Lower lobe of right lung (tissue), 2 donors: ENCODE data around the gene SCRT2. TPM values are rescaled to one million over a fixed set of nuclear protein-coding genes. Genes with fewer than 3 reads are reported as not detected.

ENCODE experiments used
- ATAC-seq, 2 donors: fragments of 200-7000 bp; cut with Tn5 transposase; one replicate each; pipeline ENCODE4 v1.9.1; 2020 to 2022; ENCODE audit warnings: mild to moderate bottlenecking in 2 of 2, moderate library complexity in 2 of 2
- DNase-seq: peaks from one replicate; pipeline ENCODE4 v3.0.0-alpha.2; 2020
- H3K27ac ChIP-seq: fragments of 200-600 bp; one replicate; pipeline ENCODE4 v1.8.0; 2022
- H3K27me3 ChIP-seq: fragments of 200-600 bp; one replicate; pipeline ENCODE4 v1.8.0; 2022; ENCODE audit warnings: low read depth
- H3K36me3 ChIP-seq: fragments of 200-600 bp; one replicate; pipeline ENCODE4 v1.8.0; 2022; ENCODE audit warnings: mild to moderate bottlenecking
- H3K4me1 ChIP-seq: fragments of 200-600 bp; one replicate; pipeline ENCODE4 v1.8.0; 2022
- H3K4me3 ChIP-seq: fragments of 200-600 bp; one replicate; pipeline ENCODE4 v1.8.0; 2022; ENCODE audit warnings: mild to moderate bottlenecking
- H3K9me3 ChIP-seq: fragments of 200-600 bp; one replicate; pipeline ENCODE4 v1.8.0; 2022
- intact Hi-C: fragments of 100-400 bp; cut with DNase I; formaldehyde crosslinking; loops from one replicate; pipeline ENCODE4 v1.11.0; 2022
- total RNA-seq: library from RNA; stranded (reverse); fragmentation: NEBNext Ultra II Directional; extraction: Animal tissue kit (Norgen Biotek cat#: 25700); gene quantifications from one replicate; pipeline ENCODE4 v1.2.1, GENCODE V29; 2021
- TF ChIP-seq, protein P1 (sequence below): fragments of 200-600 bp; IDR thresholded peaks from one replicate; pipeline ENCODE4 v1.8.0; 2022; ENCODE audit warnings: antibody characterized with exemption, mild to moderate bottlenecking
- donor health status: DM: no; HTN: yes; CAD: no; lungs with severe emphysema.

Gene SCRT2
- total RNA-seq, 1 donor from 2014 or later = not detected

DNA sequence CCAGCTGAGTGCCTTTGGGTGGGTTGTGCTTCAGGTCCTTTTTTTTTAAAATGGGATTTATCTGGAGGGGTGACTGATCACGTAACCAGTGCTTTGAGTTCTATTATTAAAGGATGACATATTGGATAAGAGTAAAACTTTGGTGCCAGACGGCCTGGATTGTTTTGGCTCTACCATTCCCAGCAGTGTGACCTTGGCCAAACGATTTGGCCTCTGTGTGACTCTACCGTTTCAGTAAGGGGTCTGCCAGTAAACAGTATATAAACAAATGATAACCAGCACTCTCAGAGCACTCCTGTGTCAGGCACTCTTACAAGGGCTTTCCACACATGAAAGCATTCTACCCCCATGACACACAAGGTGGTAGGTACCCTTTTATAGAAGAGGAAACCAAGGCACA, 8.7 kb downstream of the SCRT2 start:
- Histone ChIP-seq H3K27ac (no peak overlapping the region), H3K4me1 (peaks cover 5% of the 10 kb centered on the region), H3K9me3 (no peaks in the 10 kb centered on the region), H3K27me3 (peaks cover 88% of the 10 kb centered on the region), H3K36me3 (no peaks in the 10 kb centered on the region), H3K4me3 (no peak overlapping the region)
- ATAC-seq (no peak), DNase-seq (no peak)
- intact Hi-C loops = no loop called here
- TF ChIP-seq, protein P1, sequence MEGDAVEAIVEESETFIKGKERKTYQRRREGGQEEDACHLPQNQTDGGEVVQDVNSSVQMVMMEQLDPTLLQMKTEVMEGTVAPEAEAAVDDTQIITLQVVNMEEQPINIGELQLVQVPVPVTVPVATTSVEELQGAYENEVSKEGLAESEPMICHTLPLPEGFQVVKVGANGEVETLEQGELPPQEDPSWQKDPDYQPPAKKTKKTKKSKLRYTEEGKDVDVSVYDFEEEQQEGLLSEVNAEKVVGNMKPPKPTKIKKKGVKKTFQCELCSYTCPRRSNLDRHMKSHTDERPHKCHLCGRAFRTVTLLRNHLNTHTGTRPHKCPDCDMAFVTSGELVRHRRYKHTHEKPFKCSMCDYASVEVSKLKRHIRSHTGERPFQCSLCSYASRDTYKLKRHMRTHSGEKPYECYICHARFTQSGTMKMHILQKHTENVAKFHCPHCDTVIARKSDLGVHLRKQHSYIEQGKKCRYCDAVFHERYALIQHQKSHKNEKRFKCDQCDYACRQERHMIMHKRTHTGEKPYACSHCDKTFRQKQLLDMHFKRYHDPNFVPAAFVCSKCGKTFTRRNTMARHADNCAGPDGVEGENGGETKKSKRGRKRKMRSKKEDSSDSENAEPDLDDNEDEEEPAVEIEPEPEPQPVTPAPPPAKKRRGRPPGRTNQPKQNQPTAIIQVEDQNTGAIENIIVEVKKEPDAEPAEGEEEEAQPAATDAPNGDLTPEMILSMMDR = no peak

- TF ChIP-seq, protein P1 = no peak
- DNase-seq (no peak), ATAC-seq (no peak)
- Histone ChIP-seq H3K36me3 (no peaks in the 10 kb centered on the region), H3K4me1 (peaks cover 10% of the 10 kb centered on the region), H3K9me3 (no peaks in the 10 kb centered on the region), H3K4me3 (no peak overlapping the region), H3K27me3 (peaks cover 77% of the 10 kb centered on the region), H3K27ac (no peak overlapping the region)
- intact Hi-C loops = no loop called here
Observed at GRCh38 chr20:665276-665675, 10.3 kb downstream of the SCRT2 start.

GRCh38 chr20:664576-664975, 11.0 kb downstream of the SCRT2 start:
- intact Hi-C loops = no loop called here
- Histone ChIP-seq H3K4me3 (no peak overlapping the region), H3K36me3 (no peaks in the 10 kb centered on the region), H3K27me3 (peaks cover 71% of the 10 kb centered on the region), H3K4me1 (peaks cover 10% of the 10 kb centered on the region), H3K27ac (no peak overlapping the region), H3K9me3 (no peaks in the 10 kb centered on the region)
- no peak for DNase-seq
- no peak for ATAC-seq
- TF ChIP-seq, protein P1 = no peak

GRCh38 chr20:664151-664550, 11.5 kb downstream of the SCRT2 start:
- TF ChIP-seq, protein P1 = no peak
- peaks cover 71% of the 10 kb centered on the region for H3K27me3 ChIP-seq
- H3K4me3 ChIP-seq = no peak overlapping the region
- intact Hi-C loops = no loop called here
- peaks cover 11% of the 10 kb centered on the region for H3K4me1 ChIP-seq
- H3K9me3 ChIP-seq = no peaks in the 10 kb centered on the region
- ATAC-seq = no peak
- H3K27ac ChIP-seq = no peak overlapping the region
- DNase-seq = no peak
- no peaks in the 10 kb centered on the region for H3K36me3 ChIP-seq

GRCh38 chr20:663315-664090, 12.1 kb downstream of the SCRT2 start:
- no peak overlapping the region for H3K4me3 ChIP-seq
- no peak overlapping the region for H3K27ac ChIP-seq
- no peaks in the 10 kb centered on the region for H3K36me3 ChIP-seq
- peaks cover 18% of the 10 kb centered on the region for H3K4me1 ChIP-seq
- DNase-seq = no peak
- ATAC-seq = no peak
- H3K9me3 ChIP-seq = no peaks in the 10 kb centered on the region
- TF ChIP-seq, protein P1 = no peak
- intact Hi-C loops = no loop called here
- H3K27me3 ChIP-seq = peaks cover 76% of the 10 kb centered on the region
